ENCODE results near the gene PAPPA2.

PAPPA2 gene

DNA sequence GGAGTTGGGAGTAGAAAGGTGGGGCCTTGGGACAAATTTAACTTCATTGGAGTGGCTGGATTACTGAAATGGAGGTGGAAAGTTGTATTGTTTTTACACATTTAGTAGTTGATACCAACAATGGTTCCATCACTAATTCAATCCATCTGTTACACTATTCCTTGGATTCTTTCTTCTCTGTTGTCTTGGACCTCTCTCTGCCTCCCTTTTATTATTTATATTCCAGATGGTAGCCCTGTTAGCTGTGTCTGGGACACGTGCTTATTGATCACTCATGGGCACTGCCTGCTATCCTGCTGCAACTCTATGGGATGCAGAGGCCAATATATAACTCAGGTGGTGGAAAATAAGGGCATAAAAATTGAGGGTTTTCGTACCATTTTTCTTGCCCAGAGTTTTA is 346.3 kb downstream of the PAPPA2 start:
- no peak for DNase-seq (ENCODE audit: low spot score)

- DNase-seq (ENCODE audit: low spot score), result no peak
Measured at GRCh38 chr1:176811511-176812288, 348.7 kb downstream of the PAPPA2 start.

GRCh38 chr1:176815621-176816020 is 352.6 kb downstream of the PAPPA2 start:
- DNase-seq (ENCODE audit: low spot score), result no peak

DNA sequence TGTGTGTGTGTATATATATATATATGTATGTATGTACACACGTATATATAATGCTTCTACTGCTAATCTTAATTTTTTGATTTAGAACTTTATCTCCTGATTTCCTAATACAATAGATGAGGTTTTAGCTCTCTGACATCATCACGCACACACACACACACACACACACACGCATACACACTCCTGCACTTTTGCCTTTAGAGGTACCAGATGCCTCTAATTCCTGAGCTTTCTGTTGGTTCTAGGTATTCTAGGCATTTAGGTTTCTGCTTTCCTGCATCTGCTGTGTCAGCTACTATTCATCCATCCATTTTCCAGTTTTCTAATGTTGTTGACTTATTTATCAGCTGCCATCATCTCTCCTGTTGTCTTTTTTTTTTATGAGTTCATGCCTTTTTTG is 353.3 kb downstream of the PAPPA2 start:
- no peak for DNase-seq (ENCODE audit: low spot score)

DNA sequence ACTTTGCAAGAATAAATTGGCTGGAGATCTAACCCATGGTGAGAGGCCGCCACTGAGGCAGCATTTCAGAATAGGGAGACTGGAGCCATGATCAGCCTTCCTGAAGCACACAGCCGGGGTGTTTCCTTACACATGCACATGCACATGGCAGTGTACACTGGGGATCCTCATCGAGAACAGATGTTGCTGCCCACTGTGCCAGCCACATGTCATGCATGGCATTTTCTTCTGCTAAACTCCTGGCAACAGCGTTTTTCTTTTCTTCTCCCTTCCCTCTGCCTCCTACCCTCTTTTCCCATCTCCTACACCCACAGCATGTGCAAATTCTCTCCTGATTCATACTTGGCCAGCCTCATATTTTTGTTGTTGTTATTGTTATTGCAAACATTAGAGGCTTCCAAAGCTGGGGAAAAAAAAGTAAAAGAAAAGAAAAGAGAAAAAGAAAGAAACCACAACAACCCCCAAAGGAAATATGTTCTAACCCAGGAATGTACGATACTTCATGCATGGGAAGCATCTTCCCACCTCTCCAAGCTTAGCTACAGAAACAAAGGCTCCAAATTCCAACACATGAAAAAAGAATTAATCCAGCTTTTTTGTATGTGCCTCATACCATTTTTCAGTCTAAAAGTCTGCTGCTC is 357.5 kb downstream of the PAPPA2 start:
- no peak for DNase-seq (ENCODE audit: low spot score)

DNA sequence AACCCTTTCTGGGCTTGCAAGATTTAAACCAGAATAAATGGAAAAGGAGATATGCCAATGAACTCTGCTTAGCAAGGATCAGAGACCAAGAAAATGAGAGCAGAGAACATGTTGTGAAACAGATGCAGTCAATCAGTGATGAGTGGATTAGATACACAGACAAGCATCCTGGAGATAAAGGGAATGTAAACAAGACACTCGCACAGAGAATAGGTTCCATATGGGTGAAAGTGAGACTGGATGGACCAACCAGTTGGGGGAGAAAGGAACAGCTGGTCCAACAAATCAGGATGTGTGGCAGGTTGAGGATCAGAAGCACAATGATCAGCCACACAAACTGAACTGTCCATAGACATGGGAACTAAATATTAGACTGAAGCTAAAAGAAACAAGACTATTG is 363.3 kb downstream of the PAPPA2 start:
- no peak for DNase-seq (ENCODE audit: low spot score)

DNA sequence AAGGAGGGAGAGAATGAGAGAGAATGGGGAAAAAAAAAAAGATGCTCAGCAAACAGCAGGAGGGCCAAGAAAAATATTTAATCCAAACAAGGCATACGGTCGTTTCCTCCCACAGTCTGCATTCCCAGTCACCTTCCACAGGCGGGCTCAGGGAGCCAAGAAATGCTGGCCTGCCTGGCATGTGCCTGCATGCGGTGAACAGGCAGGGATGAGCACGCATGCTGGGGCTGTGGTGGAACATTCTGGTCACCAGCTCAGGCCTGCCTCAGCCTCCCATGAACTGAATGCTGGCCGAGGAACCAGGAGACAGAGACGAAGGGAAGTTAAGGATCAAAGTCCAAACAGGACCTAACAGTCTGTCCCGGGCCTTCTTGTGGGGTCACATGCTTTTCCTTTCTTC is 366.3 kb downstream of the PAPPA2 start:
- DNase-seq (ENCODE audit: low spot score), result no peak

- DNase-seq (ENCODE audit: low spot score), result no peak
Measured at GRCh38 chr1:176831150-176831549, 368.2 kb downstream of the PAPPA2 start.

DNA sequence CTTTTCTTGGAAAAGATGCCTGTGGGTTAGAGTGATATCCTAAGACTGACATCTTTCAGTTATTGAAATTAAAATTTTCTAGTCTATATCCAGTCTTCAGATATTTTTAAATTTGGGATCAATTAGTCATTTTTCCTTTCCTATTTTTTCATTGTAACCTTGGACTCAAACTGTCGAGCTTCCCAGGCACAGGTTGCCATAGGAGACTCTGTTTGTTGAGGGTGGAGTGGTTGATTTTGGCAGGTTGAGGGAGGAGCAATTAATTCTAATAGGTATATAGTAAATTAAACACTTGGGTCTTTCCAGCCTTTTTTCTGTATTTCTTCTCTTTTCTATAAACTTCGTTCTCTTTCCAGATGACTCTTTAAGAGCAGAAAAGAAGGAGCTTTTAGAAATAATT is 374.7 kb downstream of the PAPPA2 start:
- DNase-seq (ENCODE audit: low spot score), result no peak

DNA sequence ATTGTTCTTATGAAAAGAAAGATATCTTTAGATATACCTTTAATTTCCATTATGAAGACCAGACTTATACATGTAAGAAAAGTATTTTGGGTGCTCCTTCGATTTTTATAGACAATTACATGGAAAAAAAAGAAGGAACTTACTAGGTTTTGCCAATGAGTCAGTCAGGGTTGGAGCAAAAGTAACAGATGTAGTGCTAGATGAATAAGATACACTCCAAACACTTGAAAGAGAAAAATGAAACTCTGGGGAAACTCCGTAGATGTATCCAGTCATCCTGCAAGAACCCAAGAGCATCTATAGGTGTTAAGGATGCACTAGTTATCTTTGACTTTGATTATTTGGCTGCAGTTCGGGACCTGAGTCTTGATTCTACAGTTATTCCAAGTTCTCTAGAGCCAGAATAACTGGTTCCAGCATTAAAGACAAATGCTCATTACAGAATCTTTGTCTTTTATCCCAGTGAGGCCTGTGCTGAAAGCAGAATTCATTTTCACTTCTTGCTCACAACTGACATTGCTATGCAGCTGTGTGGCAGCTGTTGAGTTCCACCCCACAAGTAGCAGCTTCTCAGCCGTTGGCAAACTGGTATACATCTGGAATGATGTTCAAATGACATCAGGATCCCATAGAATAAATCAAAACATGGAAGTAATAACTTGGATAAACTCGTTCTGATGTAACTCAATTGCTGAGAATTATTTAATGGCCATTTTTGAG is 375.5 kb downstream of the PAPPA2 start:
- no peak for DNase-seq (ENCODE audit: low spot score)

DNA sequence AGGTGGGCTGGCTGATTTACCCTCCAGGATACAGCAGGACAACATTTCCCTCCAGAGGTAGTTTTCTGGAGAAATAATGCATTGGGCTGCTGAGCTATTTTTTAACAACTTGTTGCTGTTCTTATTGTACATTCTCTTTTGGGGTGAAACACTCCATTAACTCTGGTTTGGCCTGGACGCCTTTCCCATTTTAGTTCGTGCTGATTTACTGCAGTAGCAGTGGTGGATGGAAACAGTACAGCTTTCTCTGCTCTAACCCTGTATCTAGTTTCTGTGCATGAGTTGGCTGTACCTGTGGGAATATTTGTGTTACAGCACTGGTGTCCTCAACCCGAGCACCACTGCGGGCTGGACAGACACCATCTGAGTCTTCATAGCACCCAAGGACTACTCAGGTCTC is 376.2 kb downstream of the PAPPA2 start:
- DNase-seq (ENCODE audit: low spot score), result no peak

GRCh38 chr1:176841238-176841637 is 378.3 kb downstream of the PAPPA2 start:
- DNase-seq (ENCODE audit: low spot score), result no peak

DNA sequence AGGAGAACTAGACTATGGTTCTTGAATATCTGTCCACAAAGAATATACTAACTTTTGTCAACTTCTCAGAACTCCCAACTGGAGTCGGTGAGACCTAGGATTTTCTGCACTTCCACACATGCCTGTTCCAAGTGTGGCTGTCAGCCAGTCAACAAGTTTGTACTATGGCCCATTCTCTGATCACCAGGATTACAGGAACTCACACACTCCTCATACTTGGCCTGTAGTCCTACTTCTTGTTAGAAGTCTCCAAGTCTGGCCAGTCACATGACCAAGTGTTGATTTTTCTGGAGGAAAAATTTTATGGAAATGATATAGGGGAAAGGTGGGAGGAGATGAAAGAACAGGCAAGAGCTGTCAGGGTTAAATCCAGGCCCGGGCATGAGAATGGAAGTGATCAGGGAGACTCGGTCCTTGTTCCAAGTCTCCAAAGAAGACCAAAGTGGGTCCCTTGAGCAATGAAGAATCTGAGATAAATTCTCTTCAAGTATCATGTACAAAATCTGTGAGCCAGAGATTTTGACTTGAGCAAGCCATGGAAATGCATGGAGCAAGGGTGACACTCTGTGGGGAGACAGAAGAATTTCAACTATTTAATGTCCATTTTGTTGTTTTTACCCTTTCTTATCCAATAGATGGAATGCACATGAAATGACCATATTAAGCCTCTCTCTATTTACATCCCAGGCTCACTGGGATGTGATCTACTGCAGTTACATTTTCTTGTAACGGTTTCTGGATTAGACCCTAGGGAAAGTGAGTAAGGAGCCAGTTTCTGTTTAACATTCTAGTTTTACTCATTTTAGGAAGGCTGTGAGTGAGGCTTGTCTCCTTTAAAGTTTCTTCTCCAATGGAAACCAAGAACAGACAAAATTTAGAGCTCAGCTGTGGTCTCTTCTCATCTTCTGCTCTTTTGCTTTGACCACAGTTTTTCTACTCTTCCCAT is 380.6 kb downstream of the PAPPA2 start:
- no peak for DNase-seq (ENCODE audit: low spot score)

GRCh38 chr1:176847052-176847451 is 384.1 kb downstream of the PAPPA2 start:
- DNase-seq (ENCODE audit: low spot score), result no peak

DNA sequence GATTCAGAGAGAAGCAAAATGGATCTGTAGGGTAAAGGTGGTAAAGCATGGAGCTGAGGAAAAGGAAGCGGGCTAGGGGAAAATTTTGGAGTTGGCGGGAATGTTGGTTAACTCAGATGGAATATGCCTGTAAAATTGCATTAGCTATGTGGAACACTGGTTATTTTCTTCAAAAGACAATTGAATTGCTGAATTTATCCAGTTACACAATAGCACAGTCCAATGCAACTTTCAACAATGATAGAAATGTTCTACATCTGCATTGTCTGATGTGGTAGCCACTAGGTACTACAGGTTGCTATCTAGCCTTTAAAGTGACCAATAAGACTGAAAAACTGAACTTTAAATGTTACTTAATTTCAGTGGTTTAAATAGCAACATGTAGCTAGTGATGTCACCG is 386.3 kb downstream of the PAPPA2 start:
- DNase-seq (ENCODE audit: low spot score), result no peak

GRCh38 chr1:176850871-176851270 is 387.9 kb downstream of the PAPPA2 start:
- DNase-seq (ENCODE audit: low spot score), result no peak

- no peak for DNase-seq (ENCODE audit: low spot score)
Measured at GRCh38 chr1:176852124-176852523, 389.1 kb downstream of the PAPPA2 start.

DNA sequence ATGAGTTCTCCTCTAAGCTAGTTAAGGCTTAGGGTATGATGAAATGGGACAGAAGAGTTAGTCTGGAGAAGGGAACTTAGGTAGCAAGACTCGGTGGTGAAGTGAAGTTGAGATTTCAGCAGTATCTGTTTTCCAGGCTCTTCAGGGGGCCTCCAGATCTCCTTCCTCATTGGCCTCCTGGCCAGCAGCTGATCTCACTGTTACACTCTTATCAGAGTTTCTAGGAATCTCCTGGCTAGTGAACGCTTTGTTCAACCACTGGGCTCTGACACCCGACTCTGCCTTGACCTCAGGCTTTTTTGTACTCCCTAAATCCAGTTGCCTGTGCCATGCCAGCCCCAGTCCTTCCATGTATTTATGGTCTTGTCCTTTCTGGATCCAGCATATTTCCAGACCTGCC is 390.5 kb downstream of the PAPPA2 start:
- DNase-seq (ENCODE audit: low spot score), result no peak

DNA sequence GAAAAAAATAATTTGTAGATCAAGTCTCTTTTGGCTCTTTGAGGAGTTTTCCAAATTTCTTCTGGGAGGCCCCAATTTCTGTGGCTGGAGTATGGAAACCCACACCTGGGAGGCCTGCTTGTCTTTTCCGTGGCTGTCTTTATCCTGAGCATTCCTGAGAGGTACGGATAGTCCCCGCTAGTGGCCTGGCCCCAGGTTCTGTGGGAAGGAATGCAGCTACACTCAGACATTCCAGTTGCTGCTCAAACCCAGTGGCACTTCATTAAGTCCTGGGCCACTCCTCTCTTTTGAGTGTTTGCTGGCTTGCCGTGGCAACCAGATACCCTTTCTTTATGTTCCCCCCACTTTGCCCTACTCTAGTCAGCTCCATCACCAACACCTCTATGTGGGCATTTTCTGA is 391.1 kb downstream of the PAPPA2 start:
- DNase-seq (ENCODE audit: low spot score), result no peak

DNA sequence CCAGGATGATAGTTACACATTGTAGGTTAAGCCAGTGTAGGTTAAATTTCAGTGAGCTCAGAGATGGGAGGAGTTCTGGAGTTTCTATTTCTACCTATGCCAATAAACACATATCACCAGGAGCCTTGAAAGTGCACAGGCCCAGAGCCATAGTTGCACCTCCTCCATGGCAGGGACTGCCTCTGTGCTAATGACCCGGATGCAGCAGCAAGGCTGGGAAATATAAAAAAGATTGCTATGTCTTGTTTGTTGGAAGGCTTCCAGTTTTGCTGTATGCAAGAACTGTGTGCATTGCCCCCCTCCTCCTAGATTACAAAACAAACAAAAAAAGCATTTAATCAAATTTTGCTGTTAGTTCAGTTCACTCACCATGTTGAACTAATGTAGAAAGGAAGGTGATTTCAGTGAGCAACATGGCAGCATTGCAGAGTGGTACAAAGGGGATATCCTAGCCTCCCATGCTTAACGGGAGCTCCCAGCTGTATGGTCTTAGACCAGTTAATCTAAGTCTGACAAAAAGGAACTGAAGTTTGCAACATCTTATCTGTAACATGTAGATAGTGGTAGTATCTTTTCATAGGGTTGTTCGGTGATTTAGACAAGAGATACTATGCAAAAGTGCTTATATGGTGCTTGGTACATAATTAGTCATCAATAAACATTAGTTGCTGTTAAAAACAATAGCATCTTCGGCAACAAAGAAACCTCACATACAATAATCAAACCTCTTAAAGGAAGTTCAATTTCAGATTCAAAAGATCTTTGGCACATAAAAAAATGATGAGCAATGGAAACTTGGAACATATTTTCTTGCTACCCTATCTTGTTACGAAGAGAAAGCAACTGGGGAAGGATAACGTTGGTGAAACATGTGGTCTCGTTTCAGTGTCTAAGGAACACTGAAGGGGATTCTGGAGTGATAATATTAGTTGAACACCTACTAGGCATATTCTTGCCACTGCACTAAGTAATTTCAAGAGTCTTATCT is 392.1 kb downstream of the PAPPA2 start:
- no peak for DNase-seq (ENCODE audit: low spot score)

DNA sequence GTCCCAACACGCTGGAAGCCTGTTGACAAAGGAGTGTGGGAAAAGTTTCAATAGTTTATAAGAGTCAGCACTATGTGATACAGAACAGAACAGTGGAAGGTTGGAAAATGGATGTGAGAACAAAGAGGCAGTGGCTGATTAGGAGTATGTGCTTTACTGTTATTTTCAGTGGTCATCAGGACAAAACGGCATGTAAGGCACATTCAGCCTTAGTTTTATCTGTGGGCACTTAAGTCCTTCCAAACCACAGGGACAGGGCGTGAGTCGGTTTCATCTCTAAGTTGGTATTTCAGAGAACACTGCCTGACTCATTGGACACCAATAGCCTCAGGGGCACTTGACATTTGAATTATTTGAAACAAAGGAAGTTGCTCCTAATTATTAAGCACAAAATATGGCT is 394.7 kb downstream of the PAPPA2 start:
- no peak for DNase-seq (ENCODE audit: low spot score)

Data from activated CD4-positive, alpha-beta T cell treated with anti-CD3 and anti-CD28 coated beads, Interleukin-2, Interleukin-4, amounts not matched to agents 100 ng/mL and 50 ng/mL, durations not matched to agents 16 hours and 8 hours (primary cell).